GM18502 (cell line): ENCODE data around the gene CACNA1C.

Experiments used
- ATAC-seq: cut with Tn5 transposase; IDR thresholded peaks from one replicate; pipeline ENCODE4 v1.9.1; 2021; ENCODE audit warnings: mild to moderate bottlenecking; ENCODE audit not compliant: unreplicated experiment, poor library complexity

Gene CACNA1C

GRCh38 chr12:2581293-2582045, 528.7 kb downstream of the CACNA1C start:
- no peak for ATAC-seq

GRCh38 chr12:2582631-2583030, 529.8 kb downstream of the CACNA1C start:
- ATAC-seq, result no peak

- ATAC-seq, result no peak
Observed at GRCh38 chr12:2583091-2583497, 530.3 kb downstream of the CACNA1C start.

GRCh38 chr12:2583642-2584401, 531.0 kb downstream of the CACNA1C start:
- no peak for ATAC-seq

- ATAC-seq, result no peak
Observed at GRCh38 chr12:2586156-2587038, 533.6 kb downstream of the CACNA1C start.

- ATAC-seq, result no peak
Observed at GRCh38 chr12:2588345-2588744, 535.6 kb downstream of the CACNA1C start.

GRCh38 chr12:2589381-2589780, 536.6 kb downstream of the CACNA1C start:
- no peak for ATAC-seq

GRCh38 chr12:2593045-2593444, 540.3 kb downstream of the CACNA1C start:
- no peak for ATAC-seq

- no peak for ATAC-seq
Observed at GRCh38 chr12:2596441-2596840, 543.7 kb downstream of the CACNA1C start.

GRCh38 chr12:2605301-2605700, 552.5 kb downstream of the CACNA1C start:
- ATAC-seq, result no peak

- no peak for ATAC-seq
Observed at GRCh38 chr12:2606186-2606910, 553.6 kb downstream of the CACNA1C start.

GRCh38 chr12:2607881-2608607, 555.3 kb downstream of the CACNA1C start:
- ATAC-seq, result no peak

- ATAC-seq, result no peak
Observed at GRCh38 chr12:2608608-2608945, 555.8 kb downstream of the CACNA1C start.

- no peak for ATAC-seq
Observed at GRCh38 chr12:2609020-2609419, 556.2 kb downstream of the CACNA1C start.

- no peak for ATAC-seq
Observed at GRCh38 chr12:2610358-2610757, 557.6 kb downstream of the CACNA1C start.

- peak; percentile 75 for ATAC-seq
Observed at GRCh38 chr12:2613326-2614073, 560.7 kb downstream of the CACNA1C start.

- no peak for ATAC-seq
Observed at GRCh38 chr12:2614341-2614740, 561.6 kb downstream of the CACNA1C start.

GRCh38 chr12:2615665-2616402, 563.0 kb downstream of the CACNA1C start:
- ATAC-seq, result no peak
